Stimulated activated CD4-positive, alpha-beta T cell treated with anti-CD3 and anti-CD28 coated beads, Interleukin-15, amount 100 ng/mL, for 48 hours (primary cell): ENCODE measurements around the gene ZNF446.
"Not testable (repeated sequence)": the region's sequence is repeated elsewhere in the genome, so short reads cannot be mapped to it uniquely, and the experiment has no call there.

ENCODE experiments used
- DNase-seq, 2 donors: peaks; one replicate each; pipeline ENCODE4 v3.0.0-alpha.2; 2020; ENCODE audit warnings: low read depth in 2 of 2

The ZNF446 gene

GRCh38 chr19:58475714-58476497, at the start of gene ZNF446:
ZNF446 (plus strand) TSS chr19:58476352; CDS start chr19:58477219, 867 bp downstream.
- DNase-seq = peak; percentile 92 to 95

- no peak for DNase-seq
These were observed 47.5 kb upstream of the ZNF446 start for GRCh38 chr19:58428617-58429016.

- DNase-seq = no peak
These were observed 46.4 kb upstream of the ZNF446 start for GRCh38 chr19:58429745-58430144.

GRCh38 chr19:58434217-58434616, 41.9 kb upstream of the ZNF446 start:
- no peak for DNase-seq

GRCh38 chr19:58439576-58440554, 36.3 kb upstream of the ZNF446 start, which contains the start of gene ZNF132:
ZNF132 (minus strand) TSS chr19:58440153; CDS start chr19:58439821, 332 bp downstream.
- DNase-seq = peak; percentile 90 to 95

- DNase-seq = no peak
These were observed 35.6 kb upstream of the ZNF446 start for GRCh38 chr19:58440556-58440955.

GRCh38 chr19:58442986-58443385, 33.2 kb upstream of the ZNF446 start:
- not testable (repeated sequence) for DNase-seq

- not testable (repeated sequence) for DNase-seq
These were observed 27.3 kb upstream of the ZNF446 start for GRCh38 chr19:58448860-58449259.

- DNase-seq = not testable (repeated sequence)
These were observed 26.2 kb upstream of the ZNF446 start for GRCh38 chr19:58449980-58450379.

GRCh38 chr19:58450856-58451357, 25.2 kb upstream of the ZNF446 start:
- DNase-seq = no peak

- peak; percentile 91 to 92 for DNase-seq
These were observed 24.6 kb upstream of the ZNF446 start, which contains the start of gene ZNF324B for GRCh38 chr19:58451358-58452101. ZNF324B (plus strand) TSS chr19:58451622; CDS start chr19:58453702, 2,080 bp downstream.

- no peak for DNase-seq
These were observed 22.4 kb upstream of the ZNF446 start for GRCh38 chr19:58453743-58454142.

GRCh38 chr19:58455306-58455705, 20.8 kb upstream of the ZNF446 start:
- DNase-seq = no peak

- no peak for DNase-seq
These were observed 20.0 kb upstream of the ZNF446 start for GRCh38 chr19:58456111-58456510.

GRCh38 chr19:58460039-58460438, 16.1 kb upstream of the ZNF446 start:
- DNase-seq = no peak

GRCh38 chr19:58466089-58466759, 9.9 kb upstream of the ZNF446 start:
- DNase-seq = no peak

- peak; percentile 95 to 97 for DNase-seq
These were observed 9.2 kb upstream of the ZNF446 start, which contains the start of gene ZNF324 for GRCh38 chr19:58466760-58467589. ZNF324 (plus strand) TSS chr19:58467080; CDS start chr19:58469186, 2,106 bp downstream.

GRCh38 chr19:58468216-58468839, 7.8 kb upstream of the ZNF446 start:
- DNase-seq = no peak
